ENCODE results near the gene USH1C. TPM values are rescaled to one million over a fixed set of nuclear protein-coding genes. Genes with fewer than 3 reads are reported as not detected.
A peak's percentile ranks its signal among the peaks of the same experiment; 100 is the strongest.

USH1C gene
- total and polyA plus RNA-seq, 8 donors, result 0.23 to 1.2 (median 0.59) TPM; not detected in 1

GRCh38 chr11:17517186-17517585, 27.0 kb downstream of the USH1C start:
- H3K4me3 ChIP-seq, result no peak overlapping the region
- intact Hi-C loops (cut with DNase I), result no loop called here
- peaks cover 0 to 6% of the 10 kb centered on the region in 2 donors for H3K27me3 ChIP-seq
- no peaks in the 10 kb centered on the region for H3K9me3 ChIP-seq
- H3K4me1 ChIP-seq, result no peaks in the 10 kb centered on the region
- ATAC-seq (no peak), DNase-seq (peak in 1 of 4 donors; percentile 57)
- H3K27ac ChIP-seq, result no peak overlapping the region
- TF ChIP-seq CTCF (IDR thresholded peaks at IDR 0.05), result no peak
- no peaks in the 10 kb centered on the region for H3K36me3 ChIP-seq

GRCh38 chr11:17516551-17517150, 27.6 kb downstream of the USH1C start:
- DNase-seq (no peak), ATAC-seq (no peak)
- Histone ChIP-seq H3K36me3 (no peaks in the 10 kb centered on the region), H3K4me3 (no peak overlapping the region), H3K27me3 (peaks cover 0 to 6% of the 10 kb centered on the region in 2 donors), H3K9me3 (no peaks in the 10 kb centered on the region), H3K27ac (no peak overlapping the region), H3K4me1 (no peaks in the 10 kb centered on the region)
- intact Hi-C loops (cut with DNase I), result no loop called here
- TF ChIP-seq CTCF (IDR thresholded peaks at IDR 0.05), result no peak

GRCh38 chr11:17515443-17516176, 28.6 kb downstream of the USH1C start:
- Histone ChIP-seq H3K27me3 (peaks cover 0 to 6% of the 10 kb centered on the region in 2 donors), H3K36me3 (no peaks in the 10 kb centered on the region), H3K27ac (no peak overlapping the region), H3K4me3 (no peak overlapping the region), H3K9me3 (no peaks in the 10 kb centered on the region), H3K4me1 (no peaks in the 10 kb centered on the region)
- DNase-seq (no peak), ATAC-seq (no peak)
- no peak for TF ChIP-seq CTCF (IDR thresholded peaks at IDR 0.05)
- intact Hi-C loops (cut with DNase I), result no loop called here

- no peaks in the 10 kb centered on the region for H3K9me3 ChIP-seq
- ATAC-seq (no peak), DNase-seq (no peak)
- peaks cover 0 to 6% of the 10 kb centered on the region in 2 donors for H3K27me3 ChIP-seq
- no peak overlapping the region for H3K27ac ChIP-seq
- H3K36me3 ChIP-seq, result no peaks in the 10 kb centered on the region
- H3K4me3 ChIP-seq, result no peak overlapping the region
- intact Hi-C loops (cut with DNase I), result no loop called here
- no peak for TF ChIP-seq CTCF (IDR thresholded peaks at IDR 0.05)
- H3K4me1 ChIP-seq, result no peaks in the 10 kb centered on the region
Observed at GRCh38 chr11:17514476-17514875, 29.7 kb downstream of the USH1C start.

GRCh38 chr11:17513853-17514252, 30.4 kb downstream of the USH1C start:
- no peaks in the 10 kb centered on the region for H3K9me3 ChIP-seq
- DNase-seq (no peak), ATAC-seq (no peak)
- H3K4me1 ChIP-seq, result no peaks in the 10 kb centered on the region
- no peaks in the 10 kb centered on the region for H3K36me3 ChIP-seq
- no peak overlapping the region for H3K27ac ChIP-seq
- peaks cover 0 to 6% of the 10 kb centered on the region in 2 donors for H3K27me3 ChIP-seq
- no peak overlapping the region for H3K4me3 ChIP-seq
- intact Hi-C loops (cut with DNase I), result no loop called here
- TF ChIP-seq CTCF (IDR thresholded peaks at IDR 0.05), result no peak

Measured in left lung (tissue), 10 donors.